ENCODE data around the gene QSER1.
A peak's percentile ranks its signal among the peaks of the same experiment; 100 is the strongest.
"Not testable (repeated sequence)": the region's sequence is repeated elsewhere in the genome, so short reads cannot be mapped to it uniquely, and the experiment has no call there.

QSER1 gene

GRCh38 chr11:33006010-33006409 lies 113.4 kb downstream of the QSER1 start:
- no peak for DNase-seq

- no peak for DNase-seq
Measured at GRCh38 chr11:33013755-33014154, 121.1 kb downstream of the QSER1 start.

- DNase-seq, result peak; percentile 90
Measured at GRCh38 chr11:33015621-33016551, 123.3 kb downstream of the QSER1 start, which contains the start of gene DEPDC7. Gene DEPDC7, plus strand, starts transcription at chr11:33015878. Its CDS starts 78 bp downstream, at chr11:33015956.

GRCh38 chr11:33016654-33017053 lies 124.0 kb downstream of the QSER1 start:
- no peak for DNase-seq

GRCh38 chr11:33017478-33017877 lies 124.9 kb downstream of the QSER1 start:
- no peak for DNase-seq

GRCh38 chr11:33017965-33018364 lies 125.4 kb downstream of the QSER1 start:
- no peak for DNase-seq

- no peak for DNase-seq
Measured at GRCh38 chr11:33018840-33019239, 126.2 kb downstream of the QSER1 start.

- DNase-seq, result peak; percentile 30
Measured at GRCh38 chr11:33021501-33021900, 128.9 kb downstream of the QSER1 start.

- DNase-seq, result peak; percentile 36
Measured at GRCh38 chr11:33021937-33022336, 129.3 kb downstream of the QSER1 start.

- DNase-seq, result no peak
Measured at GRCh38 chr11:33025339-33025722, 132.7 kb downstream of the QSER1 start.

- DNase-seq, result no peak
Measured at GRCh38 chr11:33027233-33027632, 134.6 kb downstream of the QSER1 start.

- DNase-seq, result no peak
Measured at GRCh38 chr11:33027846-33028536, 135.4 kb downstream of the QSER1 start.

GRCh38 chr11:33028537-33028914 lies 135.9 kb downstream of the QSER1 start:
- no peak for DNase-seq

GRCh38 chr11:33029218-33029617 lies 136.6 kb downstream of the QSER1 start:
- DNase-seq, result not testable (repeated sequence)
